ENCODE measurements around the gene ZNF140. TPM values are rescaled to one million over a fixed set of nuclear protein-coding genes. Genes with fewer than 3 reads are reported as not detected.

ZNF140 gene
- total and polyA plus RNA-seq, 2 of the 13 experiments (the other 11 are each of a cell fraction or from before 2014, with no cell fraction given) = 8.7 to 13.5 TPM

GRCh38 chr12:133037207-133038005, 43.3 kb upstream of the ZNF140 start, which contains the start of gene ZNF84 (continued):
- 0 out of 2 replicates have a peak, but pooled peaks have one; percentile 56 for TF ChIP-seq ZNF674 (CRISPR knock-in tag; IDR thresholded peaks at IDR 0.05; ENCODE audit: low read depth)
- TF ChIP-seq ZBTB33 (CRISPR knock-in tag; IDR thresholded peaks at IDR 0.05) = peak; percentile 7; the same call in 1 of the 2 replicates
- TF ChIP-seq ZNF670 (CRISPR knock-in tag; IDR thresholded peaks at IDR 0.05; ENCODE audit: borderline replicate concordance) = no peak
- TF ChIP-seq ZNF749 (CRISPR knock-in tag; IDR thresholded peaks at IDR 0.05; ENCODE audit: borderline replicate concordance) = peak; percentile 87; the same call in 1 of the 2 replicates
- TF ChIP-seq AGO2 (optimal IDR thresholded peaks at IDR 0.05; ENCODE audit: low read depth, low read length) = peak; percentile 86
- TF ChIP-seq ZC3H13 (CRISPR knock-in tag; IDR thresholded peaks at IDR 0.05) = peak; percentile 87
- TF ChIP-seq TCF12 (IDR thresholded peaks at IDR 0.05) = no peak
- TF ChIP-seq TCF12 (CRISPR knock-in tag; IDR thresholded peaks at IDR 0.05) = peak; percentile 72
- peak; percentile 88 for TF ChIP-seq ZFY (CRISPR knock-in tag; IDR thresholded peaks at IDR 0.05)
- TF ChIP-seq ATF7-NPFF (CRISPR knock-in tag; IDR thresholded peaks at IDR 0.05; ENCODE audit: low read depth) = peak; percentile 91
- TF ChIP-seq ZBTB14 (CRISPR knock-in tag; IDR thresholded peaks at IDR 0.05) = peak; percentile 98
- peak; percentile 16; the same call in 1 of the 2 replicates for TF ChIP-seq KLF15 (CRISPR knock-in tag; IDR thresholded peaks at IDR 0.05; ENCODE audit: borderline replicate concordance)
- no peak for TF ChIP-seq SOX6 (IDR thresholded peaks at IDR 0.05)
- TF ChIP-seq SOX6 (CRISPR knock-in tag; IDR thresholded peaks at IDR 0.05) = peak; percentile 77
- TF ChIP-seq ZNF17 (CRISPR knock-in tag; IDR thresholded peaks at IDR 0.05) = no peak
- no peak for TF ChIP-seq ZNF317 (CRISPR knock-in tag; IDR thresholded peaks at IDR 0.05)
- TF ChIP-seq MTERF4 (CRISPR knock-in tag; IDR thresholded peaks at IDR 0.05) = no peak; the same call in 1 of the 2 replicates
- TF ChIP-seq MIER2 (CRISPR knock-in tag; IDR thresholded peaks at IDR 0.05) = no peak
- TF ChIP-seq ZNF225 (CRISPR knock-in tag; IDR thresholded peaks at IDR 0.05) = no peak; the same call in 1 of the 2 replicates
- TF ChIP-seq GRHL1 (CRISPR knock-in tag; conservative IDR thresholded peaks at IDR 0.05) = no peak
- 0 out of 2 replicates have a peak, but pooled peaks have one; percentile 31 for TF ChIP-seq ZSCAN29 (CRISPR knock-in tag; conservative IDR thresholded peaks at IDR 0.05)
- TF ChIP-seq ZNF20 (CRISPR knock-in tag; IDR thresholded peaks at IDR 0.05) = 0 out of 2 replicates have a peak, but pooled peaks have one; percentile 41
- TF ChIP-seq CBX2 (IDR thresholded peaks at IDR 0.05; ENCODE audit: low read depth, low read length) = no peak
- TF ChIP-seq CBX2 (CRISPR knock-in tag; IDR thresholded peaks at IDR 0.05; ENCODE audit: low read depth) = no peak
- TF ChIP-seq ATM (IDR thresholded peaks at IDR 0.05; ENCODE audit: borderline replicate concordance) = no peak

Measured in HepG2 (cell line).